ENCODE measurements around the gene SH2B3.

- TF ChIP-seq CTCF (conservative IDR thresholded peaks at IDR 0.05) (no peak), EZH2 (IDR thresholded peaks at IDR 0.05; ENCODE audit: low read depth) (no peak)
Observed at GRCh38 chr12:111362687-111363475, 42.8 kb upstream of the SH2B3 start.
